GM19023 (cell line): ENCODE results near the gene OPCML.

Source experiments
- ATAC-seq: cut with Tn5 transposase; IDR thresholded peaks from one replicate; pipeline ENCODE4 v1.9.1; 2021; ENCODE audit warnings: mild to moderate bottlenecking, moderate library complexity; ENCODE audit not compliant: unreplicated experiment

OPCML gene

GRCh38 chr11:132605825-132606570, 926.3 kb downstream of the OPCML start:
- no peak for ATAC-seq

GRCh38 chr11:132604431-132604830, 927.9 kb downstream of the OPCML start:
- ATAC-seq: no peak

DNA sequence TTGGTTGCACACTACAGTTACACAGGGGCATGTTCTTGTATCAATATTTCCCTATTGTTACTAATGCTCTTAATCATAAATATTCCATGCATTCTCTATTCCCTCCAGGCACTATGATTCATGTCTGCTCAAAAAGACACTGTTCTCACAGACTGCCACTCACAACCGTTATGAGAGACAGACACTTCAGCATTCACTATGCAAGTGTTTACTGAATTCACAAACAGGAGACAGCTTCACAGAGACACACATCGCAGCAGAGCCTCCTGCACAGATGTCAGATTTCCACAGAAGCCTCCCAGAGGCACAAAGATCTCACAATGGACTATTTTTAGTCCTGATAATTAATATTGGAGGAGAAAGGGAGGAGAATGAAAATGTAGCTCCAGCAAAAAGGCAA, 930.4 kb downstream of the OPCML start:
- ATAC-seq: no peak

- ATAC-seq: no peak
Measured at GRCh38 chr11:132595711-132596134, 936.6 kb downstream of the OPCML start.

DNA sequence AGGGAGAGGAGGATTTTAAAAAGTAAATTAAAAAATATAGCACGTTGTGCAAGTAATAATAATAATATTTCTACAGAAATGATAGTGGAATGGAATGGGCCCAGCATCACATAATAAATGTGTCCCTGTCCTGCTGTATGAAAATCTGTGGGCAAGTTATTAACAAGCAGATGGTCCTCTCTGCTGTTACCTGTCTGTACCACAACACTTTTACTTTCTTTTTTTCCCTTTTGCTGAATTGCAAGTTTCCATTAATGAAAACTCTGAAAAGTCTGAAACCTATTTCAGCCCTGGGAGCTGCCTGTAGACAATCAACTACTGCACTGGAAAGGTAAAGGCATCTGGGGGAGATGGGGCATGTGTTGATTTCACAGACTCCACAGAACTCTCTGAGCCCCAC, 937.1 kb downstream of the OPCML start:
- ATAC-seq: no peak

GRCh38 chr11:132590986-132591385, 941.3 kb downstream of the OPCML start:
- no peak for ATAC-seq

DNA sequence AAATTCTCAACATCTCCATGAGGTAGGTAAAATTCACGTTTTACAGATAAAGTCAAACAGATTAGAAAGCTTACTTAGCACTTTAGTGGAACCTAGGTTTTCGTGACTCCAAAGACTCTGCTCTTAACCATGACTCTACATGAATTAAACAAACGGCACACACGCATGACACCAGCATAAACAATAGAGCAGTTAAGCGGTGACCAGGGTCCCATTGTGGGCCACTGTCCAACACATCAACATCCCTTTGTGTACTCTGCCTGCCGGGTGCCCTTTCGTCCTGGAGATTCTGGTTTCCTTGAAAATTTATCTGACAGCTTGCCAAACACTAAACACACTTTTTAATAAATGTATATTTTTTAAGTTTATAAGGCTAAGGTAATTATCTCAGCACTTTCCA, 941.7 kb downstream of the OPCML start:
- ATAC-seq: no peak

DNA sequence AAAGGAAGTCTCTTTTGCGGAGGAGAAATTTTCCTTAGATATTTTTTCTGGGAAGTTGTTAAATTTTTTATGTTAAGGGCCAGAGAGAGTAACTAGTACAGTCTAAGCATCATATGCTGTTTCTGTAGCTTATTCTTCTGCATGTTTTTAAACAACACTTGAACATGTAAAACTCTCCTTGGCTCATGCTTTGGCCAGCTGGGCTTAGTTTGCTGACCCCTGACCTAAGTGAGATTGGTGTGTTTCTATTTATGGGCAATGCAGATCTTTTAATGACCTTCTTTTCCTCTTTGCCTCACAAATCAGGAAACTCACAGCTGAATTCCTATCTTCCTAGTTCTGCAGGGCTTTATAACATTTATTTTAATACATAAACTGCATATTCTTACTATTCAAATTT, 942.5 kb downstream of the OPCML start:
- no peak for ATAC-seq

DNA sequence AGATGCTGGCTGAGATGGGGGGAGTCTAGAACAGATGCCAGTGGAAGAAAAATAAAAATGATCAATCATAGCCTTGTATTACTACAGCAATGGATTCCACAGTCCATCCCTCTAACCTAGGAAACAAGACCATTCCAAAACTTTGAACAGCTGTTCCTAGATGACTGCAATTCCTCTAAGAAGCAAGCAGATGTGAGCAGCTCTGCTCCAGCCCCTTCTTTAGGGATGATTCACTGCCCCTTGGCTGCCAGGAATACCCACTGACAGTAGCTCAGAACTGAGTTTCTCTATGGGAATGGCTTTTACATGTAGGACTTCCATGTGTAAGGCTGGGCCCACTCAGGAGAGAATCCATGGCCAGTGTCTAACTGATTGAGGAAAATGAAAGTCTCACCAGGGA, 943.9 kb downstream of the OPCML start:
- no peak for ATAC-seq

DNA sequence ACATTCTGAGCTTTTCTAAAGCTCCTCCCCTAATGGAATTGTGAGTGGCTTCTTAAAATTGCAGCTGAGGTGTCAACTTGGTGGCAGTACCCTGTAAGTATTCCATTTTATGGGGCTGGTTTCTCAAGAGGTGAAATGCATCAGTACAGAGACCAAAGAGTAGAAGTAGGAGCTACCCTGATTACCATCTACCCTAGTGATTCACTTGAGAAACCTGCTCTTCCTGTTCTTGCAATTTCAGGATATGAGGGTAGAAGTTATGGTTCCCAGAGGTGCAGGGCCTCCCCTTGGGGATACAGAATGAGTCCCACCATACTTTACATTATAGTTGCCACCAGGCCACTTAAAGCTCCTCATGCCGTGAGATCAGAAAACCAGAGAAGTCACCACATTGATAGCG, 944.6 kb downstream of the OPCML start:
- no peak for ATAC-seq

DNA sequence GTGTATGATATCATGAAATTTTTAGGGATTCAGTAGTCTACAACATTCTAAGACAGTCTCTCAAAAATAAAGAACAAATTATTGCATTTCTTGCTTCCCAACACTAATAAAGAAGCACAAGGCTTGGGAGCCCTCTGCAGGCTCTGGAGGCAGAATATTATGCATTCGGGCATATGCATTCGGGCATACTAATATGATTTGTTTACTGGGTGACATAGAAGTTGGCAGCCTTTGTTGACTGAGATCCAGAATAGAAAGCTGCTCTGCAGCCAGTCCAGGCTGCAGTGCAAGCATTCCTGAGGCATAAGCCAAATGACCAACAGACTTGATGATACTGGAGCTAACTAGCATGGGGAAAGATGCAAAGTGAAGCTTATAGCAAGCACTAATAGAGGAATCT, 945.5 kb downstream of the OPCML start:
- no peak for ATAC-seq

DNA sequence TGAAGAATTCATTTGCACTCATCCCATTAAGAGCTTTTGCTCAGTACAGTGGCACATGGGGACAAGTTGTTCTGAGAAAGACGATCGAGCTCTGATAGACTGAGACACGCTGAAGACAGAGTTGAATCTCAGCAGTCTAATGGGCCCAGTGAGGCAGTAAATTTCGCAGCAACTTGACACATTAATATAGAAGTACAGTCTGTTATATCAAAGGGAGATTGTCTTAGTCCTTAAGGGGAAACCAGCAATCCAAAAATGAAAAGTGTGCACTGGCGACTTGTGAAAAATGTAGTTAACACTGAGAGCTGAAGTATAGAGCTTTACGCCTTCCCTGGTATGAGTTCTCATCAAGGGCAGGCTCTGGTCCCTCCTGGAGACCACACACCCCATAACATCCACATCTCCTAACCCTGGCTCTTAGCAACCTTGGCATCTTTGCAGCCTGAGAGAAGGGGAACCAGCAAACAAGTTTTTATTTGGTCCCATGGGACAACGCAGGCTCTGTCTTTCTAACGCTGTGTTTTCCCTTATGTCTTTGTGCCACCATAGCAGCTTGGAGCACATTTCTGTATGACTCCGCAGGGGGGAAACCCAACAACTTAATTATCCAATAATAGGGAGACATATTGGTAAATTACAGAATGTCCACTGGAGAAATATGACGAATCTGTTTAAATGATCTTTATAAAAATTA, 952.5 kb downstream of the OPCML start:
- no peak for ATAC-seq

- no peak for ATAC-seq
Measured at GRCh38 chr11:132579136-132579535, 953.2 kb downstream of the OPCML start.

- ATAC-seq: no peak
Measured at GRCh38 chr11:132578580-132578979, 953.7 kb downstream of the OPCML start.

DNA sequence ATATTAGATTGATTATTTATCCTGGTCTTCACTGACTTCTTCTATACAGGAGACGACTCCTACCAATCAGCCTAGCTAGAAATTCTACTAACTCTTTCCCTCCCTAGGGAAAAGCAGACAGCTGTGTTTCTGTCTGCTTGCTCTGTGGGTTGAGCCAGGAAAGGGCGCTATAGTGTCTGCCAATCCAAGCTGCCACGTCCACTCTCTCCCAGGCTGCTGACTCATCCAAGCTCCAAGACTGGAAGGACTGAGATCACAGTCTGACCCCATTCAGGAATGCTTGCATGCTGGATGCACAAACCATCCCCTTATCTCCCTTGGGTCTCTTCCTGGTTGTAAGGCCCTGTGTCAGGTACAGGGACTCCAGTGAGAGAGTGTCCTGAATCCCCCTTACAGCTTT, 955.6 kb downstream of the OPCML start:
- ATAC-seq: no peak

DNA sequence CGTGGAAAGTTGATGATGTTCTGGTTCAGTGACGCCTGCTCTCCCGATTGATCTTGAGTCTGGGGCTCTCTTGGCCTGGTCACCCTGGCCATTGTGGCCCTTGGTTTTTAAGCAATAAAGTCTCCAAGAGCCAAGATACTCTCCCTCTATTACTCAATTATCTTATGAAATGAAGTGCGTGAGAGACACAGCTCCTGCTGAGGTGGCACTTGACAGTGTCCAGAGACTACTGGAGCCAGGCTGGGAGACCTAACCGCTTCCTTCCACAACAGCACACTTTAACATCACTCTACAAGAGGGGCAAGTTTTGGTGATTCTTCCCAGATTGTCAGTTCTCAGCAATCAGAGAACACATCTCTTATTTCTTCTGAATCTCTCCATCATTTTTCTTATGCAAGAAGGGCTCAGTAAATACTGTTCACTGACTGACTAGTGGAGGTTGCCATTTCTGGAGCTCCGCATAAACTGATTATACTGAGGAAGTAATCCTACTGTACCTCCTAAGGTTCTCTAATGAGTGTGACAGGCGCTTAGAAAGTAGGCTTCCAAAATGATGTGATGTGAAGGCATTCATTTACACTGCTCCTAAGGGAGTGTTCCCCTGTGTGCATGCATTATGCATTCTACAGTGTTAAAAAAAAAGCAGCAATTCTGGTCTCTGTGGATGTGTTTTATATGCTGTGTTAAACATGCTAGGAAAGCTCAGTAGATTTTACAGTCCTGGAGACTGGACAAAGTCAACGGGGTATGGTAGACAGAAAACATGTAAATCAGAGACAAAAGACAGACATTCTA, 968.0 kb downstream of the OPCML start:
- ATAC-seq: no peak

- ATAC-seq: no peak
Measured at GRCh38 chr11:132563050-132563449, 969.3 kb downstream of the OPCML start.

- ATAC-seq: no peak
Measured at GRCh38 chr11:132561937-132562336, 970.4 kb downstream of the OPCML start.

DNA sequence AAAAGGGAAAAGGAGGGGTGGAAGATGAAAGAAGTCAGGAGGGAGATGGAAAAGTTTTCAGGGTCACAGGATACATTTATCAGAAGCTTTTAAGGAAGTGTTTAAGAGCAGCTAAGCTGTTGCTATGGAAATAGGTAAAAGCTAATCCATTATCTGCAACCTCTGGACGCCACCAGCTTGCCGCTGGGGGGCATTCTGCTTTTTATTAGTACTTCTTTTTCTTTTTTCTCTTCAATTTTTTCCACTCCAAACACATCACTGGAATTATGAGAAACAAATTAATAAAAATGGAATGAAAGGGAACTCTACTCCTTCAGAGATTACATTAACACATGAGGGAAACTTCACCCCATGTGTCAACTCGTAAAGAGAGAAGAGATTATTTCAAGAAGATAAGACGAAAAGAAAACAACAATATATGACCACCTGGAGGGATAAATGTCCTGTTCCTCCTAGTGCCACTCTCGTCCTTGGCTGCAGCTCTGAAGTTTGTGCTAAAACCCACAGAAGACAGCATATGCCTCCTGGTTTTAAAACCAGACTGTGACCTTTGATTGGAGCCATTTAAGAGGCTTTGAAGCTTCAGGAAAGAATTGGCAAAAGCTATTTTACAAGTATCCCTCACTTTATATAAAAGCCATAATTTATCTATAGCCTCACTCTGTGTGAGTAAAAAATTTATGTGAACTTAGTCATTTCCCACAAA, 972.8 kb downstream of the OPCML start:
- ATAC-seq: no peak

DNA sequence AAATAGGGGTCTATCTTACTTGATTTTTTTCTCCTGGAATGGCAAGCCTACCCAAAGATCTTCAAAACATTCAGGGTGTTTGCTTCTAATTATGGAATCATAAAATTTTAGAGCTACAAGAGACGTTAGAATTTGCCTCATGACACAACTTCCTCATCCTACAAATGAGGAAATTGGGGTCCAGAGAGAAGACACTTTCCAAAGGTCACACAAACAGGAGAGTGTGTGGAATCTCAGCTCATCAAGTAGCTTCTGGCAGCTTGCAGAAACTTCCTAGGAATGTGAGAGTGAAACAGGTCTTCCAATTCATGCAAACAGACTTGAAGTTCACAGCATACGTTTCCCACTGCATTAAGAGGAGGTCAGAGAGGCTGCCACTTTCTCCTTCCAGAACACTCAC, 976.0 kb downstream of the OPCML start:
- no peak for ATAC-seq

- ATAC-seq: no peak
Measured at GRCh38 chr11:132555617-132556016, 976.7 kb downstream of the OPCML start.
